HG03060 (cell line): ENCODE data around the gene VPS16.
"Not testable (repeated sequence)": the region's sequence is repeated elsewhere in the genome, so short reads cannot be mapped to it uniquely, and the experiment has no call there.

ENCODE experiments used
- ATAC-seq: cut with Tn5 transposase; IDR thresholded peaks from one replicate; pipeline ENCODE4 v1.9.1; 2021; ENCODE audit warnings: low read depth, moderate number of reproducible peaks; ENCODE audit not compliant: unreplicated experiment

The VPS16 gene

GRCh38 chr20:2892376-2892775, 51.8 kb downstream of the VPS16 start:
- no peak for ATAC-seq

- no peak for ATAC-seq
Measured at GRCh38 chr20:2894221-2894620, 53.7 kb downstream of the VPS16 start.

GRCh38 chr20:2895154-2895553, 54.6 kb downstream of the VPS16 start:
- ATAC-seq: not testable (repeated sequence)

GRCh38 chr20:2899243-2899642, 58.7 kb downstream of the VPS16 start:
- ATAC-seq: no peak

GRCh38 chr20:2900845-2901592, 60.5 kb downstream of the VPS16 start:
- no peak for ATAC-seq

- no peak for ATAC-seq
Measured at GRCh38 chr20:2902291-2902690, 61.7 kb downstream of the VPS16 start.

- ATAC-seq: no peak
Measured at GRCh38 chr20:2902818-2903217, 62.3 kb downstream of the VPS16 start.

DNA sequence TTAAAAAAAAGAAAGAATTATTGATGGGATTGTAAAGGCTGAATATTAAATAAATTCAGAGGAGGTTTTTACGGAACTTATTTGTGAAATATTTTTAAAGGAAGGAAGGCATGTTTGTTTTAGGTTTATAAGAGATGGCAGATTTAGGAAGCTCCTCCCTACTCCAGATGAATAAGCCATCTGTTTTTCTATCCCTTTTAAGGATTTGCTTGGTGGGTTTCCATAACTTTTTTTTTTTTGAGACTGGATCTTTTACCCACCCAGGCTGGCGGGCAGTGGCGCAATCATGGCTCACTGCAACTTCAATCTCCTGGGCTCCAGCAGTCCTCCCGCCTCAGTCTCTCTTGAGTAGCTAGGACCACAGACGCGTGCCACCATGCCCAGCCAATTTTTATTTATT, 63.1 kb downstream of the VPS16 start:
- no peak for ATAC-seq

DNA sequence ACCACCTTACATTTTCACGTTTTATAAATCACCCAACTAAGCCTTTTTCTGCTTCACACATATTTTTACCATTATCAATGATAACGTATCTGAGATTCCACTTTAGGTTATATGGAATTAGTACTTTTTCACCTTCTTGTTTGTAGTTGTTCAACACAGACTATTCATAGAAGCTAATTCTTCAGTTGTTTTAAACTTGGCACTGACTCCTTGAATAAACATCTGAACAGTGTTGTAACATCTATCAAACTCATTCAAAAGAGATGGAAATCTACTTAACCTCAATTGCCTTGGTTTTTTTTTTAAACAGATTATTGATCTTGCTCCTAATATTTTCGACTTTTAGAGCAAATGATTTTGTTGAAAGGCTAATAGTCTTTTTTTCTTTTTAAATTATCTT, 67.0 kb downstream of the VPS16 start:
- no peak for ATAC-seq

DNA sequence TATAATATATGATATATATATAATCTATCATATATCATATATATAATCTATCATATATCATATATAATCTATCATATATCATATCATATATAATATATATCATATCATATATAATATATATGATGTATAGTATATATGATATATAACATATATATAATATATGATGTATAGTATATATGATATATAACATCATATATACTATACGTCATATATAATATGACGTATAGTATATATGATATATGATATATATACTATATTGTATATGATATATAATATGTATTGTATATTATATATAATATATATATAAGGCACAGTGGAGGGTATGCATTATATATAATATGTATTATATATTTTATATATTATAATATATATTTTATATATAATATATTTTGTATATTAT, 69.4 kb downstream of the VPS16 start:
- no peak for ATAC-seq

DNA sequence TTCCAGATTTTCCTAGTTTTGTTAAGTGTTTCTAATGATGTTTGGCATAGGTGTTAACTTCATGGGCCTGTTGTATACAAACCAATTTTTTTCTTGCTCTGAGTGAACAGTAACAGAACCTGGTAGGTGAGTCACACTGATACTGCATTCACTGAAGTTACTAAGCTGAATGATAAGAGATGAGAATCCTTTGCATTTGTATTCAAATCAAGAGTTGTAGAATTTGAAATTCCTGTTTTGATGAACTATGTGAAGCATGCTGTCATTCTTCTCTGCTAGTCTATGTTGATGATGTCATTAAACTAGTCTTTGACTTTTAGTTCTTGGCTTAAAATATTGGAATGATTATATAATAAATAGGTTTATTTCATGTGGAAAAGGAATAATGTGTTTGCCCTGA, 70.7 kb downstream of the VPS16 start:
- no peak for ATAC-seq

DNA sequence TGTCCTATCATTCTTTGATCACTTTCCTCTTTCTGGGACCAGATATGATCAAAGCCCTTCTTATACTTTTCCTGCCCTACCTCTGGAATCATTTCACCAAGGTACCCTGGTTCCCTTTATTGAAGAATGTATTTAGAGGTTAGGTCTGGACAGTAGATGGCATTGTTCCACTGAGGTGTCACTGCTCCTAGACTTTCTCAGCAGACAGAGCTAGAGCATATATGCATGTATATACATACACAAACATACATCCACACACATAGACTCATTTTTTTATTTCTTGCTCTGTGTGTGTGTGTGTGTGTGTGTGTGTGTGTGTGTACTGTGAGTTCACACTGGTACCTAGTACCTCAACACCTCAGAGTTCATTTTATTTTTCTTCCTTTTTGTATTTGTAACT, 73.6 kb downstream of the VPS16 start:
- no peak for ATAC-seq
